ENCODE measurements around the gene PLCB1. TPM values are rescaled to one million over a fixed set of nuclear protein-coding genes. Genes with fewer than 3 reads are reported as not detected.

The PLCB1 gene
- total RNA-seq, 2 donors from 2014 or later: 1.8 to 3.0 TPM

GRCh38 chr20:8200220-8200619, 68.2 kb downstream of the PLCB1 start:
- Mint-ChIP-seq H3K27me3 (no peaks in the 10 kb centered on the region), H3K4me1 (peaks cover 7% of the 10 kb centered on the region), H3K4me3 (no peak overlapping the region), H3K36me3 (ENCODE audit: low read depth) (no peaks in the 10 kb centered on the region), H3K27ac (no peak overlapping the region), H3K9me3 (no peaks in the 10 kb centered on the region)
- no peak for ATAC-seq (replicated peaks)

GRCh38 chr20:8203366-8203765, 71.3 kb downstream of the PLCB1 start:
- no peak overlapping the region for H3K4me3 Mint-ChIP-seq
- no peaks in the 10 kb centered on the region for H3K9me3 Mint-ChIP-seq
- no peak overlapping the region for H3K27ac Mint-ChIP-seq
- no peaks in the 10 kb centered on the region for H3K27me3 Mint-ChIP-seq
- ATAC-seq (replicated peaks): no peak
- H3K36me3 Mint-ChIP-seq (ENCODE audit: low read depth): no peaks in the 10 kb centered on the region
- peaks cover 7% of the 10 kb centered on the region for H3K4me1 Mint-ChIP-seq

- ATAC-seq (replicated peaks): no peak
- H3K36me3 Mint-ChIP-seq (ENCODE audit: low read depth): no peaks in the 10 kb centered on the region
- H3K27ac Mint-ChIP-seq: no peak overlapping the region
- H3K4me3 Mint-ChIP-seq: no peak overlapping the region
- H3K27me3 Mint-ChIP-seq: no peaks in the 10 kb centered on the region
- H3K9me3 Mint-ChIP-seq: no peaks in the 10 kb centered on the region
- H3K4me1 Mint-ChIP-seq: peaks cover 11% of the 10 kb centered on the region
Observed at GRCh38 chr20:8205996-8206395, 73.9 kb downstream of the PLCB1 start.

GRCh38 chr20:8208226-8208625, 76.2 kb downstream of the PLCB1 start:
- Mint-ChIP-seq H3K36me3 (ENCODE audit: low read depth) (no peaks in the 10 kb centered on the region), H3K4me1 (peaks cover 12% of the 10 kb centered on the region), H3K4me3 (no peak overlapping the region), H3K9me3 (no peaks in the 10 kb centered on the region), H3K27ac (no peak overlapping the region), H3K27me3 (no peaks in the 10 kb centered on the region)
- no peak for ATAC-seq (replicated peaks)

GRCh38 chr20:8209061-8209460, 77.0 kb downstream of the PLCB1 start:
- Mint-ChIP-seq H3K4me3 (no peak overlapping the region), H3K9me3 (no peaks in the 10 kb centered on the region)

GRCh38 chr20:8210749-8211148, 78.7 kb downstream of the PLCB1 start:
- no peak for ATAC-seq (replicated peaks)
- H3K4me1 Mint-ChIP-seq: peaks cover 28% of the 10 kb centered on the region
- no peak overlapping the region for H3K27ac Mint-ChIP-seq
- no peak overlapping the region for H3K4me3 Mint-ChIP-seq
- no peaks in the 10 kb centered on the region for H3K27me3 Mint-ChIP-seq
- H3K36me3 Mint-ChIP-seq (ENCODE audit: low read depth): no peaks in the 10 kb centered on the region
- H3K9me3 Mint-ChIP-seq: no peaks in the 10 kb centered on the region

More at GRCh38 chr20:8209061-8209460, 77.0 kb downstream of the PLCB1 start:
- H3K36me3 Mint-ChIP-seq (ENCODE audit: low read depth): no peaks in the 10 kb centered on the region
- no peak for ATAC-seq (replicated peaks)
- peaks cover 21% of the 10 kb centered on the region for H3K4me1 Mint-ChIP-seq
- no peaks in the 10 kb centered on the region for H3K27me3 Mint-ChIP-seq
- no peak overlapping the region for H3K27ac Mint-ChIP-seq

- Mint-ChIP-seq H3K27me3 (no peaks in the 10 kb centered on the region), H3K4me3 (peak overlapping the region; percentile 76), H3K9me3 (no peaks in the 10 kb centered on the region), H3K36me3 (ENCODE audit: low read depth) (no peaks in the 10 kb centered on the region), H3K27ac (peak overlapping the region; percentile 84), H3K4me1 (peaks cover 34% of the 10 kb centered on the region)
- ATAC-seq (replicated peaks): peak; percentile 33
Observed at GRCh38 chr20:8212286-8212685, 80.2 kb downstream of the PLCB1 start.

GRCh38 chr20:8213270-8213669, 81.2 kb downstream of the PLCB1 start:
- H3K27ac Mint-ChIP-seq: peak overlapping the region; percentile 84
- H3K4me3 Mint-ChIP-seq: peak overlapping the region; percentile 76
- H3K27me3 Mint-ChIP-seq: no peaks in the 10 kb centered on the region
- H3K36me3 Mint-ChIP-seq (ENCODE audit: low read depth): no peaks in the 10 kb centered on the region
- no peaks in the 10 kb centered on the region for H3K9me3 Mint-ChIP-seq
- no peak for ATAC-seq (replicated peaks)
- H3K4me1 Mint-ChIP-seq: peaks cover 35% of the 10 kb centered on the region

- Mint-ChIP-seq H3K9me3 (no peaks in the 10 kb centered on the region), H3K27me3 (no peaks in the 10 kb centered on the region), H3K4me3 (peak overlapping the region; percentile 76), H3K36me3 (ENCODE audit: low read depth) (no peaks in the 10 kb centered on the region), H3K27ac (peak overlapping the region; percentile 84), H3K4me1 (peaks cover 35% of the 10 kb centered on the region)
- peak; percentile 76 for ATAC-seq (replicated peaks)
Observed at GRCh38 chr20:8213831-8214587, 81.9 kb downstream of the PLCB1 start.

GRCh38 chr20:8215361-8215781, 83.3 kb downstream of the PLCB1 start:
- Mint-ChIP-seq H3K9me3 (no peaks in the 10 kb centered on the region), H3K4me3 (peak overlapping the region; percentile 76), H3K36me3 (ENCODE audit: low read depth) (no peaks in the 10 kb centered on the region), H3K27ac (no peak overlapping the region), H3K4me1 (peaks cover 35% of the 10 kb centered on the region), H3K27me3 (no peaks in the 10 kb centered on the region)
- ATAC-seq (replicated peaks): no peak

- H3K27ac Mint-ChIP-seq: peak overlapping the region; percentile 54
- no peaks in the 10 kb centered on the region for H3K27me3 Mint-ChIP-seq
- H3K36me3 Mint-ChIP-seq (ENCODE audit: low read depth): no peaks in the 10 kb centered on the region
- ATAC-seq (replicated peaks): peak; percentile 81
- H3K4me1 Mint-ChIP-seq: peaks cover 26% of the 10 kb centered on the region
- H3K9me3 Mint-ChIP-seq: no peaks in the 10 kb centered on the region
- H3K4me3 Mint-ChIP-seq: peak overlapping the region; percentile 76
Observed at GRCh38 chr20:8216375-8217200, 84.5 kb downstream of the PLCB1 start.

GRCh38 chr20:8218861-8219260, 86.8 kb downstream of the PLCB1 start:
- no peaks in the 10 kb centered on the region for H3K36me3 Mint-ChIP-seq (ENCODE audit: low read depth)
- no peaks in the 10 kb centered on the region for H3K9me3 Mint-ChIP-seq
- no peaks in the 10 kb centered on the region for H3K27me3 Mint-ChIP-seq
- peaks cover 17% of the 10 kb centered on the region for H3K4me1 Mint-ChIP-seq
- H3K4me3 Mint-ChIP-seq: no peak overlapping the region
- ATAC-seq (replicated peaks): no peak
- no peak overlapping the region for H3K27ac Mint-ChIP-seq

- no peak overlapping the region for H3K27ac Mint-ChIP-seq
- no peaks in the 10 kb centered on the region for H3K27me3 Mint-ChIP-seq
- H3K4me3 Mint-ChIP-seq: no peak overlapping the region
- no peaks in the 10 kb centered on the region for H3K36me3 Mint-ChIP-seq (ENCODE audit: low read depth)
- peaks cover 11% of the 10 kb centered on the region for H3K4me1 Mint-ChIP-seq
- no peaks in the 10 kb centered on the region for H3K9me3 Mint-ChIP-seq
- ATAC-seq (replicated peaks): no peak
Observed at GRCh38 chr20:8219403-8219802, 87.3 kb downstream of the PLCB1 start.

GRCh38 chr20:8220716-8221115, 88.7 kb downstream of the PLCB1 start:
- Mint-ChIP-seq H3K4me1 (peaks cover 7% of the 10 kb centered on the region), H3K9me3 (no peaks in the 10 kb centered on the region), H3K27ac (no peak overlapping the region), H3K4me3 (no peak overlapping the region), H3K36me3 (ENCODE audit: low read depth) (no peaks in the 10 kb centered on the region), H3K27me3 (no peaks in the 10 kb centered on the region)
- ATAC-seq (replicated peaks): no peak

- H3K4me3 Mint-ChIP-seq: no peak overlapping the region
- ATAC-seq (replicated peaks): no peak
- no peak overlapping the region for H3K27ac Mint-ChIP-seq
- H3K36me3 Mint-ChIP-seq (ENCODE audit: low read depth): no peaks in the 10 kb centered on the region
- peaks cover 5% of the 10 kb centered on the region for H3K4me1 Mint-ChIP-seq
- H3K9me3 Mint-ChIP-seq: no peaks in the 10 kb centered on the region
- no peaks in the 10 kb centered on the region for H3K27me3 Mint-ChIP-seq
Observed at GRCh38 chr20:8221887-8222419, 89.9 kb downstream of the PLCB1 start.
